Type B pancreatic cell (in vitro differentiated cells): ENCODE measurements around the gene NUP210. TPM values are rescaled to one million over a fixed set of nuclear protein-coding genes. Genes with fewer than 3 reads are reported as not detected.

ENCODE experiments used
- DNase-seq: peaks from one replicate; pipeline ENCODE4 v3.0.0; 2021; ENCODE audit warnings: mixed read lengths; ENCODE audit not compliant: unreplicated experiment; ENCODE audit errors: extremely low spot score
- H3K27ac Mint-ChIP-seq: 2 replicates; pipeline ENCODE4 v1.8.0; 2021; ENCODE audit warnings: mild to moderate bottlenecking, mixed read lengths
- H3K27me3 Mint-ChIP-seq: 2 replicates; pipeline ENCODE4 v1.8.0; 2021; ENCODE audit warnings: mixed read lengths
- H3K36me3 Mint-ChIP-seq: 2 replicates; pipeline ENCODE4 v1.8.0; 2021; ENCODE audit warnings: mixed read lengths
- H3K4me1 Mint-ChIP-seq: one replicate; pipeline ENCODE4 v1.8.0; 2021; ENCODE audit warnings: mixed read lengths; ENCODE audit not compliant: unreplicated experiment
- H3K4me3 Mint-ChIP-seq: 2 replicates; pipeline ENCODE4 v1.8.0; 2021; ENCODE audit warnings: mild to moderate bottlenecking, mixed read lengths
- H3K9me3 Mint-ChIP-seq: 2 replicates; pipeline ENCODE4 v1.8.0; 2021; ENCODE audit warnings: mixed read lengths
- CTCF ChIP-seq: fragments of 200-600 bp; sonication (generic); conservative IDR thresholded peaks from 2 replicates; pipeline ENCODE4 v1.5.0; 2021; ENCODE audit warnings: antibody characterized with exemption, mild to moderate bottlenecking
- total RNA-seq: library from RNA; stranded (reverse); gene quantifications from 2 replicates; pipeline ENCODE4 v1.2.1, GENCODE V29; 2021; ENCODE audit warnings: low replicate concordance

The NUP210 gene
- total RNA-seq, 1 donor from 2014 or later, result 26.5 TPM

- no peak for TF ChIP-seq CTCF
- Mint-ChIP-seq H3K4me3 (no peak overlapping the region), H3K27ac (no peak overlapping the region)
These were observed 146.0 kb downstream of the NUP210 start for GRCh38 chr3:13274125-13274524.

GRCh38 chr3:13273604-13274105, 146.5 kb downstream of the NUP210 start:
- peaks cover 17% of the 10 kb centered on the region for H3K27me3 Mint-ChIP-seq
- DNase-seq, result no peak
- peaks cover 12% of the 10 kb centered on the region for H3K4me1 Mint-ChIP-seq
- H3K27ac Mint-ChIP-seq, result no peak overlapping the region
- no peaks in the 10 kb centered on the region for H3K9me3 Mint-ChIP-seq
- TF ChIP-seq CTCF, result no peak
- no peak overlapping the region for H3K4me3 Mint-ChIP-seq
- H3K36me3 Mint-ChIP-seq, result no peaks in the 10 kb centered on the region

More at GRCh38 chr3:13274125-13274524, 146.0 kb downstream of the NUP210 start:
- Mint-ChIP-seq H3K9me3 (no peaks in the 10 kb centered on the region), H3K27me3 (peaks cover 17% of the 10 kb centered on the region), H3K36me3 (no peaks in the 10 kb centered on the region), H3K4me1 (peaks cover 8% of the 10 kb centered on the region)
- DNase-seq, result no peak

- Mint-ChIP-seq H3K27ac (no peak overlapping the region), H3K36me3 (no peaks in the 10 kb centered on the region)
- no peak for DNase-seq
These were observed 147.1 kb downstream of the NUP210 start for GRCh38 chr3:13272831-13273603.

GRCh38 chr3:13269711-13270378, 150.3 kb downstream of the NUP210 start:
- Mint-ChIP-seq H3K27ac (no peak overlapping the region), H3K4me1 (peaks cover 7% of the 10 kb centered on the region), H3K36me3 (no peaks in the 10 kb centered on the region), H3K27me3 (peaks cover 6% of the 10 kb centered on the region), H3K9me3 (no peaks in the 10 kb centered on the region), H3K4me3 (no peak overlapping the region)
- no peak for TF ChIP-seq CTCF
- DNase-seq, result no peak

More at GRCh38 chr3:13272831-13273603, 147.1 kb downstream of the NUP210 start:
- H3K9me3 Mint-ChIP-seq, result no peaks in the 10 kb centered on the region
- peaks cover 17% of the 10 kb centered on the region for H3K27me3 Mint-ChIP-seq
- no peak overlapping the region for H3K4me3 Mint-ChIP-seq
- peaks cover 16% of the 10 kb centered on the region for H3K4me1 Mint-ChIP-seq
- no peak for TF ChIP-seq CTCF

GRCh38 chr3:13268961-13269441, 151.1 kb downstream of the NUP210 start:
- Mint-ChIP-seq H3K36me3 (no peaks in the 10 kb centered on the region), H3K4me1 (peaks cover 7% of the 10 kb centered on the region), H3K27ac (no peak overlapping the region), H3K4me3 (no peak overlapping the region), H3K27me3 (peaks cover 6% of the 10 kb centered on the region), H3K9me3 (no peaks in the 10 kb centered on the region)
- no peak for DNase-seq
- no peak for TF ChIP-seq CTCF
